ENCODE measurements around the gene NPIPB2. TPM values are rescaled to one million over a fixed set of nuclear protein-coding genes. Genes with fewer than 3 reads are reported as not detected.

Gene NPIPB2
- total and polyA plus RNA-seq, 2 of the 13 experiments (the other 11 are each of a cell fraction or from before 2014, with no cell fraction given) = 1.8 to 4.1 TPM

DNA sequence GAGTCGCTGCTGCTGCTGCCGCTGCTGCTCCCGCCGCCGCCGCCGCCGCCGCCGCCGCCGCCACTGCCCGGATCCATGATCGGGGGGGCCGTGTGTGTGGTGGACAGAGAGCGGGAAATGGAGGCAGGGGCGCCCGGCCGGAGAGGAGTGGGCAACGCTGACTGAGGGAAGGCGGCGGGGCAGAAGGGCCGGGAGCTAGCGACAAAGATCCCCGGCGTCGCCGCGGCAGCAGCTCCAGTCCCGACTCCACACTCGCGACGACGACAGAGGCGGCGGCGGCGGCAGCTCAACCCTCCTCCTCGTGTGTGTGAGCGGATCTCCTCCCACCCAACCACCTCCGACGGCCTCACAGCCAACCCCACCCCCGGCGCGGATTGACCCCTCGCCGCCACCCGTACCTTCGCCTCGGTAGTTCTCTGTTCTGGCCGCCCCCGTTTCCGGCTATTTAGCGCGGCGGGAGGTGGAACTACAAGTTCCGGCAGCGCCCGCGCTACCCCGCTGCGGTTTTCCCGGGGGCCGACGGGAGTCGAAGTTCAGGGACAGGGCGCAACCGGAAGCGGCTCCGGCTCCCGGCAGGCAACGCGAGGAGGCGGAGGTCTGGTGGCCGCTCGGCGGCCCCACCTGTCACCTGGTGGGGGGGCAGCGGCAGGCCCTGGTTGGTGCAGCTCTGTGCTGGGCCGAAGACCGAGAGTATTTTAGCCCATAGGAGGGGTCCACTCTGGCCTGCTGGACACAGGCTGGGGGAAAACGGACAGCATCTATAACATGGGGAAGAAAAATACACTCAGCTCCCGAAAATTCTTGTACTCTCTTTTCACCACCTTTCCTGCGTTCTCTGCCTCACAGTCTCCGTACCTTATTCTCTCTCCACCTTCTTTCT, 26.0 kb downstream of the NPIPB2 start, which contains the start of gene GSPT1 (continued):
- 0 out of 2 replicates have a peak, but pooled peaks have one; percentile 66 for TF ChIP-seq ZNF547 (CRISPR knock-in tag; IDR thresholded peaks at IDR 0.05)
- TF ChIP-seq ZNF577 (CRISPR knock-in tag; IDR thresholded peaks at IDR 0.05; ENCODE audit: borderline replicate concordance, low read depth) = no peak
- TF ChIP-seq SRSF1 (optimal IDR thresholded peaks at IDR 0.05; ENCODE audit: low read depth, low read length) = peak; percentile 99
- peak; percentile 75 for TF ChIP-seq AGO1 (IDR thresholded peaks at IDR 0.05; ENCODE audit: low read depth, low read length, poor library complexity, severe bottlenecking)
- no peak for TF ChIP-seq SMARCC2 (IDR thresholded peaks at IDR 0.05)
- TF ChIP-seq, protein P1, sequence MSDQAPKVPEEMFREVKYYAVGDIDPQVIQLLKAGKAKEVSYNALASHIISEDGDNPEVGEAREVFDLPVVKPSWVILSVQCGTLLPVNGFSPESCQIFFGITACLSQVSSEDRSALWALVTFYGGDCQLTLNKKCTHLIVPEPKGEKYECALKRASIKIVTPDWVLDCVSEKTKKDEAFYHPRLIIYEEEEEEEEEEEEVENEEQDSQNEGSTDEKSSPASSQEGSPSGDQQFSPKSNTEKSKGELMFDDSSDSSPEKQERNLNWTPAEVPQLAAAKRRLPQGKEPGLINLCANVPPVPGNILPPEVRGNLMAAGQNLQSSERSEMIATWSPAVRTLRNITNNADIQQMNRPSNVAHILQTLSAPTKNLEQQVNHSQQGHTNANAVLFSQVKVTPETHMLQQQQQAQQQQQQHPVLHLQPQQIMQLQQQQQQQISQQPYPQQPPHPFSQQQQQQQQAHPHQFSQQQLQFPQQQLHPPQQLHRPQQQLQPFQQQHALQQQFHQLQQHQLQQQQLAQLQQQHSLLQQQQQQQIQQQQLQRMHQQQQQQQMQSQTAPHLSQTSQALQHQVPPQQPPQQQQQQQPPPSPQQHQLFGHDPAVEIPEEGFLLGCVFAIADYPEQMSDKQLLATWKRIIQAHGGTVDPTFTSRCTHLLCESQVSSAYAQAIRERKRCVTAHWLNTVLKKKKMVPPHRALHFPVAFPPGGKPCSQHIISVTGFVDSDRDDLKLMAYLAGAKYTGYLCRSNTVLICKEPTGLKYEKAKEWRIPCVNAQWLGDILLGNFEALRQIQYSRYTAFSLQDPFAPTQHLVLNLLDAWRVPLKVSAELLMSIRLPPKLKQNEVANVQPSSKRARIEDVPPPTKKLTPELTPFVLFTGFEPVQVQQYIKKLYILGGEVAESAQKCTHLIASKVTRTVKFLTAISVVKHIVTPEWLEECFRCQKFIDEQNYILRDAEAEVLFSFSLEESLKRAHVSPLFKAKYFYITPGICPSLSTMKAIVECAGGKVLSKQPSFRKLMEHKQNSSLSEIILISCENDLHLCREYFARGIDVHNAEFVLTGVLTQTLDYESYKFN (CRISPR knock-in tag; conservative IDR thresholded peaks at IDR 0.05) = peak; percentile 72
- no peak; the same call in 1 of the 2 replicates for TF ChIP-seq FIP1L1 (IDR thresholded peaks at IDR 0.05; ENCODE audit: borderline replicate concordance, insufficient read depth, low read depth, low read length)
- TF ChIP-seq, protein P2, sequence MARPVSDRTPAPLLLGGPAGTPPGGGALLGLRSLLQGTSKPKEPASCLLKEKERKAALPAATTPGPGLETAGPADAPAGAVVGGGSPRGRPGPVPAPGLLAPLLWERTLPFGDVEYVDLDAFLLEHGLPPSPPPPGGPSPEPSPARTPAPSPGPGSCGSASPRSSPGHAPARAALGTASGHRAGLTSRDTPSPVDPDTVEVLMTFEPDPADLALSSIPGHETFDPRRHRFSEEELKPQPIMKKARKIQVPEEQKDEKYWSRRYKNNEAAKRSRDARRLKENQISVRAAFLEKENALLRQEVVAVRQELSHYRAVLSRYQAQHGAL (CRISPR knock-in tag; IDR thresholded peaks at IDR 0.05; ENCODE audit: not compliant biosample characterization) = no peak
- peak; percentile 73; the same call in 1 of the 2 replicates for TF ChIP-seq ZSCAN20 (CRISPR knock-in tag; IDR thresholded peaks at IDR 0.05; ENCODE audit: borderline replicate concordance)
- no peak for TF ChIP-seq RFX1 (IDR thresholded peaks at IDR 0.05)
- TF ChIP-seq NRL (CRISPR knock-in tag; IDR thresholded peaks at IDR 0.05; ENCODE audit: borderline replicate concordance) = peak; percentile 91; the same call in 1 of the 2 replicates
- no peak; the same call in 1 of the 2 replicates for TF ChIP-seq NCOR1 (IDR thresholded peaks at IDR 0.05; ENCODE audit: borderline replicate concordance, low read length)
- TF ChIP-seq ZFAT (CRISPR knock-in tag; conservative IDR thresholded peaks at IDR 0.05) = no peak
- peak; percentile 88 for TF ChIP-seq ZNF607 (CRISPR knock-in tag; IDR thresholded peaks at IDR 0.05; ENCODE audit: borderline replicate concordance)
- TF ChIP-seq HIVEP1 (CRISPR knock-in tag; IDR thresholded peaks at IDR 0.05) = peak; percentile 95
- TF ChIP-seq ZKSCAN1 (IDR thresholded peaks at IDR 0.05; ENCODE audit: low read length) = no peak
- TF ChIP-seq KLF13 (CRISPR knock-in tag; IDR thresholded peaks at IDR 0.05) = peak; percentile 20; the same call in 1 of the 2 replicates
- peak; percentile 94 for TF ChIP-seq ZNF446 (CRISPR knock-in tag; IDR thresholded peaks at IDR 0.05)
- TF ChIP-seq TP53 (CRISPR knock-in tag; conservative IDR thresholded peaks at IDR 0.05) = no peak
- TF ChIP-seq JUNB (CRISPR knock-in tag; IDR thresholded peaks at IDR 0.05; ENCODE audit: borderline replicate concordance) = no peak
- TF ChIP-seq AKAP8 (CRISPR knock-in tag; IDR thresholded peaks at IDR 0.05) = no peak
- peak; percentile 78 for TF ChIP-seq PHF20 (CRISPR knock-in tag; IDR thresholded peaks at IDR 0.05)
- peak; percentile 95 for TF ChIP-seq POGZ (CRISPR knock-in tag; IDR thresholded peaks at IDR 0.05)
- TF ChIP-seq, protein P3, sequence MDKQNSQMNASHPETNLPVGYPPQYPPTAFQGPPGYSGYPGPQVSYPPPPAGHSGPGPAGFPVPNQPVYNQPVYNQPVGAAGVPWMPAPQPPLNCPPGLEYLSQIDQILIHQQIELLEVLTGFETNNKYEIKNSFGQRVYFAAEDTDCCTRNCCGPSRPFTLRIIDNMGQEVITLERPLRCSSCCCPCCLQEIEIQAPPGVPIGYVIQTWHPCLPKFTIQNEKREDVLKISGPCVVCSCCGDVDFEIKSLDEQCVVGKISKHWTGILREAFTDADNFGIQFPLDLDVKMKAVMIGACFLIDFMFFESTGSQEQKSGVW (CRISPR knock-in tag; IDR thresholded peaks at IDR 0.05; ENCODE audit: borderline replicate concordance) = no peak
- TF ChIP-seq ZNF781 (CRISPR knock-in tag; IDR thresholded peaks at IDR 0.05; ENCODE audit: borderline replicate concordance, not compliant biosample characterization) = peak; percentile 87
